H9 (cell line): Measurements from ENCODE around the gene NPDC1. TPM values are rescaled to one million over a fixed set of nuclear protein-coding genes. Genes with fewer than 3 reads are reported as not detected.

Experiments used
- DNase-seq: peaks from one replicate; pipeline ENCODE4 v3.0.0-alpha.2; 2017
- H2AFZ ChIP-seq: one replicate; pipeline ENCODE4 v1.6.1; 2013; ENCODE audit warnings: mild to moderate bottlenecking, low read length, control low read depth, moderate library complexity
- H2AK5ac ChIP-seq: 2 replicates; pipeline ENCODE4 v1.6.1; 2013; ENCODE audit warnings: low read length, control low read depth, mixed read lengths; ENCODE audit not compliant: insufficient read length
- H2BK120ac ChIP-seq: one replicate; pipeline ENCODE4 v1.6.1; 2013; ENCODE audit warnings: low read depth, mild to moderate bottlenecking, low read length, control low read depth, inconsistent platforms; ENCODE audit not compliant: poor library complexity, severe bottlenecking
- H2BK12ac ChIP-seq: 2 replicates; pipeline ENCODE4 v1.6.1; 2013; ENCODE audit warnings: low read length, control low read depth, mixed read lengths, low read depth; ENCODE audit not compliant: insufficient read length
- H2BK15ac ChIP-seq: 2 replicates; pipeline ENCODE4 v1.6.1; 2013; ENCODE audit warnings: low read depth, low read length, control low read depth
- H2BK20ac ChIP-seq: one replicate; pipeline ENCODE4 v1.6.1; 2013; ENCODE audit warnings: low read depth, mild to moderate bottlenecking, low read length, control low read depth, inconsistent platforms; ENCODE audit not compliant: poor library complexity, severe bottlenecking
- H2BK5ac ChIP-seq: 2 replicates; pipeline ENCODE4 v1.6.1; 2013; ENCODE audit warnings: low read length, control low read depth, mixed read lengths; ENCODE audit not compliant: insufficient read length
- H3K14ac ChIP-seq: 2 replicates; pipeline ENCODE4 v1.6.1; 2013; ENCODE audit warnings: low read length, control low read depth; ENCODE audit not compliant: insufficient read depth
- H3K18ac ChIP-seq: 2 replicates; pipeline ENCODE4 v1.6.1; 2013; ENCODE audit warnings: low read depth, mild to moderate bottlenecking, mixed read lengths, low read length, control low read depth; ENCODE audit not compliant: insufficient read length
- H3K23ac ChIP-seq: 2 replicates; pipeline ENCODE4 v1.6.1; 2013; ENCODE audit warnings: low read length, control low read depth, mixed read lengths, low read depth; ENCODE audit not compliant: insufficient read length
- H3K23me2 ChIP-seq: 2 replicates; pipeline ENCODE4 v1.6.1; 2013; ENCODE audit warnings: low read depth, mild to moderate bottlenecking, mixed read lengths, low read length, control low read depth; ENCODE audit not compliant: insufficient read length, poor library complexity, severe bottlenecking
- H3K27ac ChIP-seq: 2 replicates; pipeline ENCODE4 v1.5.1; 2013; ENCODE audit warnings: low read length, control low read depth, mixed read lengths, low read depth; ENCODE audit not compliant: insufficient read length
- H3K27me3 ChIP-seq: 2 replicates; pipeline ENCODE4 v1.6.1; 2013; ENCODE audit warnings: low read length, control low read depth, inconsistent platforms; ENCODE audit not compliant: insufficient read depth
- H3K4ac ChIP-seq: 2 replicates; pipeline ENCODE4 v1.6.1; 2013; ENCODE audit warnings: low read depth, mild to moderate bottlenecking, control low read depth, inconsistent platforms, low read length, moderate library complexity
- H3K4me1 ChIP-seq: 2 replicates; pipeline ENCODE4 v1.6.1; 2013; ENCODE audit warnings: low read length, control low read depth, inconsistent platforms; ENCODE audit not compliant: insufficient read depth
- H3K4me2 ChIP-seq: 2 replicates; pipeline ENCODE4 v1.6.1; 2013; ENCODE audit warnings: low read length, control low read depth, mixed read lengths; ENCODE audit not compliant: insufficient read length, insufficient read depth
- H3K56ac ChIP-seq: 2 replicates; pipeline ENCODE4 v1.6.1; 2013; ENCODE audit warnings: low read depth, mild to moderate bottlenecking, mixed read lengths, low read length, control low read depth; ENCODE audit not compliant: insufficient read length
- H3K79me1 ChIP-seq: 2 replicates; pipeline ENCODE4 v1.6.1; 2013; ENCODE audit warnings: low read depth, mild to moderate bottlenecking, moderate library complexity, low read length, control low read depth, inconsistent platforms; ENCODE audit not compliant: insufficient read depth, poor library complexity, severe bottlenecking
- H3K79me2 ChIP-seq: 2 replicates; pipeline ENCODE4 v1.6.1; 2013; ENCODE audit warnings: low read length, control low read depth, inconsistent platforms; ENCODE audit not compliant: insufficient read depth
- H3K9ac ChIP-seq: 2 replicates; pipeline ENCODE4 v1.6.1; 2013; ENCODE audit warnings: low read length, control low read depth, mixed read lengths; ENCODE audit not compliant: insufficient read length; ENCODE audit errors: extremely low read depth
- H3K9me3 ChIP-seq: one replicate; pipeline ENCODE4 v1.6.1; 2013; ENCODE audit warnings: low read depth, low read length, inconsistent platforms; ENCODE audit not compliant: control insufficient read depth
- H3T11ph ChIP-seq: one replicate; pipeline ENCODE4 v1.6.1; 2013; ENCODE audit warnings: mild to moderate bottlenecking, low read length, control low read depth, inconsistent platforms
- H4K20me1 ChIP-seq: one replicate; pipeline ENCODE4 v1.6.1; 2013; ENCODE audit not compliant: control insufficient read depth, insufficient read length, insufficient read depth
- H4K5ac ChIP-seq: 2 replicates; pipeline ENCODE4 v1.6.1; 2013; ENCODE audit warnings: low read depth, mild to moderate bottlenecking, mixed read lengths, low read length, control low read depth; ENCODE audit not compliant: insufficient read length
- H4K8ac ChIP-seq: replicated peaks from 2 replicates; pipeline ENCODE4 v1.6.1; 2013; ENCODE audit warnings: low read length, control low read depth, mixed read lengths, low read depth; ENCODE audit not compliant: insufficient read length
- H4K91ac ChIP-seq: 2 replicates; pipeline ENCODE4 v1.6.1; 2013; ENCODE audit warnings: low read depth, mild to moderate bottlenecking, moderate library complexity, mixed read lengths, low read length, control low read depth; ENCODE audit not compliant: insufficient read length
- H3K27ac Mint-ChIP-seq, 3 experiments: 2 replicates in 2 of 3; 3 replicates in 1 of 3; pipeline ENCODE4 v1.8.0; 2020 to 2021; ENCODE audit warnings: mixed read lengths in 3 of 3, mild to moderate bottlenecking in 1 of 3, moderate library complexity in 1 of 3
- H3K27me3 Mint-ChIP-seq: 2 replicates; pipeline ENCODE4 v1.8.0; 2021; ENCODE audit warnings: low read depth, mild to moderate bottlenecking, moderate library complexity, mixed read lengths
- H3K36me3 Mint-ChIP-seq, 3 experiments: 2 replicates in 2 of 3; 3 replicates in 1 of 3; pipeline ENCODE4 v1.8.0; 2020 to 2021; ENCODE audit warnings: low read depth in 3 of 3, mixed read lengths in 3 of 3; ENCODE audit not compliant: insufficient read depth in 1 of 3
- H3K4me1 Mint-ChIP-seq, 2 experiments: 2 replicates each; pipeline ENCODE4 v1.8.0; 2020; ENCODE audit warnings: mixed read lengths in 2 of 2
- H3K4me3 Mint-ChIP-seq, 2 experiments: 2 replicates in 1 of 2; 3 replicates in 1 of 2; pipeline ENCODE4 v1.8.0; 2020 to 2021; ENCODE audit warnings: mild to moderate bottlenecking in 2 of 2, mixed read lengths in 2 of 2, moderate library complexity in 1 of 2
- H3K9me3 Mint-ChIP-seq, 2 experiments: 2 replicates in 1 of 2; 3 replicates in 1 of 2; pipeline ENCODE4 v1.8.0; 2020; ENCODE audit warnings: mild to moderate bottlenecking in 2 of 2, mixed read lengths in 2 of 2, moderate library complexity in 1 of 2
- CTCF ChIP-seq: fragments of 200-600 bp; sonication (generic); conservative IDR thresholded peaks from 3 replicates; pipeline ENCODE4 v1.8.0; 2021; ENCODE audit warnings: antibody characterized with exemption, mild to moderate bottlenecking
- WGBS: extraction: QIAGEN DNeasy Blood & Tissue Kit; methylation state at CpG from one replicate; pipeline ENCODE4 v1.1.7; 2013; ENCODE audit warnings: missing lambda C conversion rate, low lambda C conversion rate, mixed read lengths; ENCODE audit not compliant: insufficient read length; ENCODE audit errors: extremely low coverage; 5-methylcytosine and 5-hydroxymethylcytosine counted together
- total RNA-seq: library from RNA; stranded (reverse); gene quantifications from 2 replicates; pipeline ENCODE4 v1.2.1, GENCODE V29; 2021

Gene NPDC1
- total RNA-seq, 1 experiment from 2014 or later, result 57.6 TPM

GRCh38 chr9:137037483-137037882, 8.5 kb downstream of the NPDC1 start:
- Mint-ChIP-seq H3K27ac (no peak overlapping the region), H3K27me3 (peaks cover 17% of the 10 kb centered on the region), H3K36me3 (peaks cover 0 to 14% (median 5%) of the 10 kb centered on the region in 3 experiments; a peak in 5 of 7 replicates), H3K4me3 (no peak overlapping the region), H3K4me1 (no peaks in the 10 kb centered on the region; a peak in 1 of 4 replicates), H3K9me3 (no peaks in the 10 kb centered on the region)
- Histone ChIP-seq H3T11ph (no peak overlapping the region), H3K14ac (no peak overlapping the region), H3K4ac (no peak overlapping the region), H2BK15ac (no peak overlapping the region), H4K91ac (no peak overlapping the region), H4K8ac (no peak overlapping the region), H3K23ac (no peak overlapping the region), H4K5ac (no peak overlapping the region), H3K4me1 (no peaks in the 10 kb centered on the region), H4K20me1 (no peaks in the 10 kb centered on the region), H2BK20ac (no peak overlapping the region), H3K27ac (no peak overlapping the region), H2AK5ac (no peak overlapping the region), H2AFZ (no peak overlapping the region), H3K18ac (no peak overlapping the region), H3K4me2 (no peak overlapping the region), H3K79me1 (no peaks in the 10 kb centered on the region), H3K79me2 (no peaks in the 10 kb centered on the region), H3K27me3 (no peaks in the 10 kb centered on the region), H3K23me2 (no peaks in the 10 kb centered on the region), H3K9ac (no peak overlapping the region), H2BK5ac (no peak overlapping the region), H2BK12ac (no peak overlapping the region), H3K56ac (no peak overlapping the region), H2BK120ac (no peak overlapping the region), H3K9me3 (no peaks in the 10 kb centered on the region)
- TF ChIP-seq CTCF, result no peak
- no CpG with 5 or more reads among the region's 10 CpGs for WGBS
- no peak for DNase-seq
